Mesendoderm (in vitro differentiated cells): ENCODE results near the gene DAPK1.
A peak's percentile ranks its signal among the peaks of the same experiment; 100 is the strongest.

Experiments used
- DNase-seq: peaks from one replicate; pipeline ENCODE4 v3.0.0; 2013
- H2AK5ac ChIP-seq: 2 replicates; pipeline ENCODE4 v1.6.1; 2013; ENCODE audit warnings: low read length, inconsistent platforms
- H2BK120ac ChIP-seq: 2 replicates; pipeline ENCODE4 v1.6.1; 2013; ENCODE audit warnings: low read depth, mild to moderate bottlenecking, low read length, moderate library complexity, mixed read lengths
- H2BK15ac ChIP-seq: replicated peaks from 2 replicates; pipeline ENCODE4 v1.6.1; 2013; ENCODE audit warnings: low read depth, mild to moderate bottlenecking, moderate library complexity
- H2BK5ac ChIP-seq: 2 replicates; pipeline ENCODE4 v1.6.1; 2013; ENCODE audit warnings: low read length, inconsistent platforms
- H3K18ac ChIP-seq: 2 replicates; pipeline ENCODE4 v1.6.1; 2013; ENCODE audit warnings: mild to moderate bottlenecking, low read length, mixed read lengths
- H3K23ac ChIP-seq: one replicate; pipeline ENCODE4 v1.6.1; 2013; ENCODE audit warnings: low read length
- H3K27ac ChIP-seq: 2 replicates; pipeline ENCODE4 v1.5.1; 2013; ENCODE audit warnings: low read depth, mild to moderate bottlenecking, inconsistent platforms, low read length, moderate library complexity
- H3K27me3 ChIP-seq: 2 replicates; pipeline ENCODE4 v1.6.1; 2013; ENCODE audit warnings: low read length, control low read depth, mild to moderate bottlenecking, inconsistent platforms; ENCODE audit not compliant: insufficient read depth, poor library complexity
- H3K36me3 ChIP-seq: 2 replicates; pipeline ENCODE4 v1.6.1; 2013; ENCODE audit warnings: low read length, inconsistent platforms; ENCODE audit not compliant: control insufficient read depth, insufficient read depth
- H3K4ac ChIP-seq: one replicate; pipeline ENCODE4 v1.6.1; 2013; ENCODE audit warnings: low read depth, mild to moderate bottlenecking, low read length, moderate library complexity
- H3K4me1 ChIP-seq: 2 replicates; pipeline ENCODE4 v1.6.1; 2013; ENCODE audit warnings: low read depth, low read length, inconsistent platforms; ENCODE audit not compliant: control insufficient read depth
- H3K4me2 ChIP-seq: 2 replicates; pipeline ENCODE4 v1.6.1; 2013; ENCODE audit warnings: low read length
- H3K4me3 ChIP-seq: 2 replicates; pipeline ENCODE4 v1.5.1; 2013; ENCODE audit warnings: mild to moderate bottlenecking, low read length
- H3K56ac ChIP-seq: one replicate; pipeline ENCODE4 v1.6.1; 2013; ENCODE audit warnings: low read length
- H3K79me1 ChIP-seq: 2 replicates; pipeline ENCODE4 v1.6.1; 2013; ENCODE audit warnings: low read length, inconsistent platforms
- H3K79me2 ChIP-seq: 2 replicates; pipeline ENCODE4 v1.6.1; 2013; ENCODE audit warnings: mild to moderate bottlenecking, low read length; ENCODE audit not compliant: control insufficient read depth, insufficient read depth
- H3K9ac ChIP-seq: 2 replicates; pipeline ENCODE4 v1.6.1; 2013; ENCODE audit warnings: low read length, inconsistent platforms
- H4K5ac ChIP-seq: one replicate; pipeline ENCODE4 v1.6.1; 2013; ENCODE audit warnings: low read length
- H4K8ac ChIP-seq: one replicate; pipeline ENCODE4 v1.6.1; 2013; ENCODE audit warnings: low read depth, mild to moderate bottlenecking, control low read depth, low read length, moderate library complexity
- WGBS: extraction: QIAGEN DNeasy Blood & Tissue Kit; methylation state at CpG from one replicate; pipeline ENCODE4 v1.1.7; 2013; ENCODE audit warnings: low lambda C conversion rate, missing lambda C conversion rate; ENCODE audit not compliant: insufficient coverage; ENCODE audit errors: extremely low coverage; 5-methylcytosine and 5-hydroxymethylcytosine counted together

Gene DAPK1

DNA sequence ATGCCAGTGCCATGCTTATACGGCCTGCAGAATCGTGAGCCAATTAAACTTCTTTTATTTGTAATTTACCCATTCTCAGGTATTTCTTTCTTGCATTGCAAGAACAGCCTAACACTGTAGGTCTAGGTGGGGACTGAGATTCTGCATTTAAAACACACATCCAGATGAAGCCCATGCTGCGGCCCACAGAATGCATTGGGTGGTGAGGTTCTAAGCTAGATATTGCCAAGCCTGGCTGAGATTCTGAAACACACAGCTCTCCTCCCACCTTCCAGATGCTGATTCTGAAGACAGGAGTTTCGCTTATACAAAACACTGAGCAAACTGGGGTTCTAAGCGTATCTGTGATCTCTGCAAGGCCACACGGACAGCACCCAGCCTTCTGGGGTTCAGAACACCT lies 75.1 kb downstream of the DAPK1 start:
- H4K5ac ChIP-seq: no peak overlapping the region
- H3K4me2 ChIP-seq: no peak overlapping the region
- no peak overlapping the region for H2AK5ac ChIP-seq
- H3K9ac ChIP-seq: no peak overlapping the region
- no peak overlapping the region for H3K18ac ChIP-seq
- H2BK120ac ChIP-seq: no peak overlapping the region
- no peak overlapping the region for H3K27ac ChIP-seq
- no peaks in the 10 kb centered on the region for H3K36me3 ChIP-seq
- H3K23ac ChIP-seq: no peak overlapping the region
- no peak overlapping the region for H2BK15ac ChIP-seq
- H3K56ac ChIP-seq: no peak overlapping the region
- no peak overlapping the region for H4K8ac ChIP-seq
- H3K79me1 ChIP-seq: peaks cover 22% of the 10 kb centered on the region
- WGBS: no CpG with 5 or more reads among the region's 6 CpGs
- H2BK5ac ChIP-seq: no peak overlapping the region
- peaks cover 28% of the 10 kb centered on the region for H3K79me2 ChIP-seq
- H3K4me1 ChIP-seq: peaks cover 14% of the 10 kb centered on the region
- no peak overlapping the region for H3K4me3 ChIP-seq
- no peaks in the 10 kb centered on the region for H3K27me3 ChIP-seq
- DNase-seq: no peak
- H3K4ac ChIP-seq: no peak overlapping the region

DNA sequence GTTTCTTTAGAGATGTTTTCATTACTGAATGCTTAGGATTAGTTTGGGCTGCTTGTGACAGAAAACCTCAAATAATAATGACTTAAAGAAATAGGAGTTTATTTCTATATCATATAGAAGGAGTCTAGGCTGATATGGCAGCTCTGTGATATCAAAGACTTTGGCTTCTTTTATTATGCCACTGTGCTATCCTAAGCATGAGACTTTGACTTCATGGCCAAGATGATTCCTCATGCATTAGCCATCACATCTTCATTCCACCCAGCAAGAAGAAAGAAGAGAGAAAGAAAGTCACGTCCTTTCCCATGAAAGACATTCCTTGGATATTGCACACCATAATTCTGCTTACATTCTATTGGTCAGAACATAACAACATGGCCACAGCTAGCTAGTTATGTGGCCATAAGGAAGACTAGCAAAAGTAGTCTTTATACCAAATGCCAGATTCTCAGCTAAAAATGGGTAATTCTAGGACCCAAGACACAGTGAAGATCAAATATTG lies 76.2 kb downstream of the DAPK1 start:
- no peak overlapping the region for H2BK5ac ChIP-seq
- no peak for DNase-seq
- no CpG with 5 or more reads among the region's 1 CpG for WGBS
- H3K4me3 ChIP-seq: no peak overlapping the region
- H3K56ac ChIP-seq: no peak overlapping the region
- H3K18ac ChIP-seq: no peak overlapping the region
- H3K79me1 ChIP-seq: peaks cover 25% of the 10 kb centered on the region
- no peak overlapping the region for H4K8ac ChIP-seq
- H3K9ac ChIP-seq: no peak overlapping the region
- no peaks in the 10 kb centered on the region for H3K36me3 ChIP-seq
- H3K23ac ChIP-seq: no peak overlapping the region
- no peak overlapping the region for H2AK5ac ChIP-seq
- H2BK15ac ChIP-seq: no peak overlapping the region
- H3K4me2 ChIP-seq: no peak overlapping the region
- H3K4me1 ChIP-seq: peaks cover 12% of the 10 kb centered on the region
- no peak overlapping the region for H4K5ac ChIP-seq
- H3K4ac ChIP-seq: no peak overlapping the region
- H3K27ac ChIP-seq: no peak overlapping the region
- no peaks in the 10 kb centered on the region for H3K27me3 ChIP-seq
- peaks cover 26% of the 10 kb centered on the region for H3K79me2 ChIP-seq
- H2BK120ac ChIP-seq: no peak overlapping the region

DNA sequence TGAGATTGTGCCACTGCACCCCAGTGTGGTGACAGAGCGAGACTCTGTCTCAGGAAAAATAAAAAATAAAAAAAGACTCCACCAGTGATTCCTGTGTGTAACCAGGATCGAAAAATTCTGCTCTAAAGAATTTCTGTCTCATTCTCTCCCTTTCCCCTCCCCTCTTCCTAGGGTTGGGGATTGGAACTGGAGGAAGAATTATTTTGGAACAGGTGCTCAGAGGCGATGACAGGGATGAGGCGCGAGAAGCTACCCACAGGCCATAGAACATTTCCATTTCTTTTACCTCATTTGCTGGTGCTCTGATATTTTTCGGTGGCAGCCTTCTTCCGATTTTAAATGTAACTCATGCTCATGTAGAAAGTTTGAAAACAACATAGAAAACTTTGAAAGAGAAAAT lies 80.1 kb downstream of the DAPK1 start:
- no CpG with 5 or more reads among the region's 7 CpGs for WGBS
- no peak for DNase-seq

DNA sequence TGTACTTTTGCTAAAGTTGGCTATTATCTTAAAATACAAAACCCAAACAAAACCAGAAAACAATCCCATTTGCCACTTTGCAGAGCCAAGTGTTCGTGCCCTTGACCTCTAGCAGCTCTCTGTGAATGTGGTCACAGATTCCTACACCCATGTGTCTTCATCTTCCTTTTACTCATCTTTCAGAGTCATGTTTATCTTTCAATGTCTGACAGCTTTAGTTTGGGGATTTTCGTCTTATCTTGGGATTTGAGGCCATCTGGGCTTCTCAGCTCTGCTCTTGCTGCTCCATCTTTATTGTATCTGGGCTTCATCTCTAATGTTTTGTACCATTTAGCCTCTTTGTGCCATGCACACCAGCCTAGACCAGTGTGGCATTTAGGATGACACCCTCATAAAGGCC lies 81.0 kb downstream of the DAPK1 start:
- Histone ChIP-seq H3K4me1 (peaks cover 10% of the 10 kb centered on the region), H3K79me1 (peaks cover 26% of the 10 kb centered on the region), H4K8ac (no peak overlapping the region), H3K23ac (no peak overlapping the region), H3K4me2 (no peak overlapping the region), H3K79me2 (peaks cover 27% of the 10 kb centered on the region), H3K56ac (no peak overlapping the region), H2AK5ac (no peak overlapping the region), H3K18ac (no peak overlapping the region), H2BK15ac (no peak overlapping the region), H2BK120ac (no peak overlapping the region), H3K4me3 (no peak overlapping the region), H2BK5ac (no peak overlapping the region), H3K4ac (no peak overlapping the region), H3K27me3 (no peaks in the 10 kb centered on the region), H3K9ac (no peak overlapping the region), H4K5ac (no peak overlapping the region), H3K27ac (no peak overlapping the region), H3K36me3 (no peaks in the 10 kb centered on the region)
- DNase-seq: peak; percentile 63
- WGBS: no CpG with 5 or more reads among the region's 2 CpGs

More for the DNA sequence above, 80.1 kb downstream of the DAPK1 start:
- Histone ChIP-seq H2BK120ac (no peak overlapping the region), H2BK15ac (no peak overlapping the region), H3K4me3 (no peak overlapping the region), H3K27ac (no peak overlapping the region), H3K23ac (no peak overlapping the region), H2AK5ac (no peak overlapping the region), H3K36me3 (no peaks in the 10 kb centered on the region), H3K4me1 (peaks cover 10% of the 10 kb centered on the region), H3K4me2 (no peak overlapping the region), H2BK5ac (no peak overlapping the region), H3K4ac (no peak overlapping the region), H3K79me2 (peaks cover 25% of the 10 kb centered on the region), H3K56ac (no peak overlapping the region), H3K18ac (no peak overlapping the region), H4K5ac (no peak overlapping the region), H3K9ac (no peak overlapping the region), H3K27me3 (no peaks in the 10 kb centered on the region), H4K8ac (no peak overlapping the region), H3K79me1 (peaks cover 26% of the 10 kb centered on the region)

DNA sequence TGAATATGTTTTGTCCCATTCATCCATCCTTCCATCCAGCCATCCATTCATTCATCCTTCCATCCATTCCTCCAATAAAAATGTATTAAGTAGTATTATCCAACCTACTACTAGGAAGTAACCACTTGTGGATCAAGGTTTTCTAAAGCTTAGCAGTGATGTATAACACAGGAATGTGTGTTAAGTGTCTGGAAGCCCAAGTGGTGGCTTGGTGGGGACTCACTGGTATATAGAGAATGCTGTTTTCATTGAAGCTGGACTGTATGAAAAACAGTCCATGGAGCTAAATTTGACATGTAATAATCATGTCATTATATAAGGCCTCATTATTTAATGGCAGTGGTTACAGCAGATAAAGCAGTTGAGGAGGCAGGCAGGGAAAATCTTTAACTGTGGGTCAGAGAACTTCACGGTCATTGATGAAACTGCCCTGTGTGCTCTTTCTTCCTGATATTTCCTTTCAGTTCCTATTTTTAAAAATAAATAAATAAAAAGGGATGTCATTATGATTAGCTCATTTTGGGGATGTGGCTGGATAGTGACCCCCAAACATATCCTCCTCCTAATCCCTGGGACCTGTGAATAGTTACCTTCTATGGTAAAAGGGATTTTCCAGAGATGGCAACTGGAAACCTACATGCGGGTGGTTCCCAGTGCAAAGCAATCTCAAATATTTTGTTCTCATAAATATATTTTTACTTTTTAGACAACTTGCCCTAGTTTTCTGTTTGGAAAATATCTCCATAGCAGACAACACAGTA lies 82.3 kb downstream of the DAPK1 start:
- no peak overlapping the region for H3K4ac ChIP-seq
- no peak overlapping the region for H2BK5ac ChIP-seq
- peaks cover 22% of the 10 kb centered on the region for H3K79me1 ChIP-seq
- WGBS: no CpG with 5 or more reads among the region's 2 CpGs
- no peak overlapping the region for H2BK15ac ChIP-seq
- H4K8ac ChIP-seq: no peak overlapping the region
- H3K36me3 ChIP-seq: no peaks in the 10 kb centered on the region
- peaks cover 25% of the 10 kb centered on the region for H3K79me2 ChIP-seq
- no peak overlapping the region for H3K27ac ChIP-seq
- no peak overlapping the region for H2AK5ac ChIP-seq
- no peak overlapping the region for H3K9ac ChIP-seq
- no peak overlapping the region for H3K4me3 ChIP-seq
- no peaks in the 10 kb centered on the region for H3K27me3 ChIP-seq
- no peak overlapping the region for H3K4me2 ChIP-seq
- DNase-seq: no peak
- no peak overlapping the region for H3K23ac ChIP-seq
- H3K56ac ChIP-seq: no peak overlapping the region
- no peak overlapping the region for H4K5ac ChIP-seq
- H3K18ac ChIP-seq: no peak overlapping the region
- no peak overlapping the region for H2BK120ac ChIP-seq
- H3K4me1 ChIP-seq: peaks cover 10% of the 10 kb centered on the region
